Measurements from ENCODE around the gene TMEM131L. TPM values are rescaled to one million over a fixed set of nuclear protein-coding genes. Genes with fewer than 3 reads are reported as not detected.

TMEM131L gene
- total and polyA plus RNA-seq, 4 donors = 4.9 to 41.3 (median 12.9) TPM

DNA sequence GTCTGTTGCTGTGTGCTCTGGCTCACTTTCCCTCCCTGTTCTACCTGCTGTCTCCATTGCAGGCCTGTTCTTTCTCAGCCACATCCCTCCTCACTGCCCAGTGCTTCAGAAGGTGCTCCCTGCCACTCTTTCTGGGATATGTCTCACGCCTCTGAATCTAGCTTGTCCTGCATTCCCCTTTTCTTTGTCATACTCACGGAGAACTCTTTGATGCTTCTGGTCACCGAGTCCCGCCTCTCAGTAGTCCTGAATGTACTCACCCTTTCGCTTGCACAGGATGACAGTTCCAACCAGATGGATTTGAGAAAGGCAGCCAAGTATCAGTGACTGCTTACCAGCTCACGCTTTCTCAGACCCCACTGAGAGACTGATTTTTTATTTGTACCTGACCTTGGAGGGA, 152.7 kb downstream of the TMEM131L start:
- Histone ChIP-seq H3K27me3 (ENCODE audit: control insufficient read depth in 4 of 4, insufficient read depth in 4 of 4, low read length in 3 of 4) (no peaks in the 10 kb centered on the region), H3K9me3 (ENCODE audit: control insufficient read depth in 4 of 4, low read length in 3 of 4) (no peaks in the 10 kb centered on the region), H3K27ac (ENCODE audit: low read depth in 1 of 2, low read length in 2 of 2) (no peak overlapping the region), H3K4me3 (ENCODE audit: low read depth in 1 of 3, low read length in 3 of 3) (no peak overlapping the region), H3K9ac (ENCODE audit: low read depth in 1 of 2, low read length in 2 of 2) (no peak overlapping the region), H3K4me1 (ENCODE audit: control insufficient read depth in 4 of 4, insufficient read depth in 4 of 4, low read length in 3 of 4) (no peaks in the 10 kb centered on the region), H3K36me3 (ENCODE audit: control insufficient read depth in 4 of 4, insufficient read depth in 3 of 4, low read depth in 1 of 4, low read length in 3 of 4) (peaks cover 6 to 78% (median 62%) of the 10 kb centered on the region in 4 donors)
- no peak for DNase-seq (ENCODE audit: low spot score)
- 94% methylated on average over 6 of the region's 6 CpGs for WGBS
- TF ChIP-seq, protein P1, sequence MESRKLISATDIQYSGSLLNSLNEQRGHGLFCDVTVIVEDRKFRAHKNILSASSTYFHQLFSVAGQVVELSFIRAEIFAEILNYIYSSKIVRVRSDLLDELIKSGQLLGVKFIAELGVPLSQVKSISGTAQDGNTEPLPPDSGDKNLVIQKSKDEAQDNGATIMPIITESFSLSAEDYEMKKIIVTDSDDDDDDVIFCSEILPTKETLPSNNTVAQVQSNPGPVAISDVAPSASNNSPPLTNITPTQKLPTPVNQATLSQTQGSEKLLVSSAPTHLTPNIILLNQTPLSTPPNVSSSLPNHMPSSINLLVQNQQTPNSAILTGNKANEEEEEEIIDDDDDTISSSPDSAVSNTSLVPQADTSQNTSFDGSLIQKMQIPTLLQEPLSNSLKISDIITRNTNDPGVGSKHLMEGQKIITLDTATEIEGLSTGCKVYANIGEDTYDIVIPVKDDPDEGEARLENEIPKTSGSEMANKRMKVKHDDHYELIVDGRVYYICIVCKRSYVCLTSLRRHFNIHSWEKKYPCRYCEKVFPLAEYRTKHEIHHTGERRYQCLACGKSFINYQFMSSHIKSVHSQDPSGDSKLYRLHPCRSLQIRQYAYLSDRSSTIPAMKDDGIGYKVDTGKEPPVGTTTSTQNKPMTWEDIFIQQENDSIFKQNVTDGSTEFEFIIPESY (IDR thresholded peaks at IDR 0.05) = no peak
- TF ChIP-seq HNF4A (conservative IDR thresholded peaks at IDR 0.05) (no peak), RXRA (IDR thresholded peaks at IDR 0.05) (no peak), HNF4G (IDR thresholded peaks at IDR 0.05) (no peak), RAD21 (IDR thresholded peaks at IDR 0.05) (no peak), YY1 (IDR thresholded peaks at IDR 0.05) (no peak), SP1 (IDR thresholded peaks at IDR 0.05) (no peak), FOXA1 (IDR thresholded peaks at IDR 0.05) (no peak), EGR1 (IDR thresholded peaks at IDR 0.05; ENCODE audit: low read depth in 2 of 2) (no peak), GABPA (IDR thresholded peaks at IDR 0.05 in 1 of 2, conservative IDR thresholded peaks at IDR 0.05 in 1 of 2) (no peak), JUND (IDR thresholded peaks at IDR 0.05) (no peak)
- TF ChIP-seq, protein P2, sequence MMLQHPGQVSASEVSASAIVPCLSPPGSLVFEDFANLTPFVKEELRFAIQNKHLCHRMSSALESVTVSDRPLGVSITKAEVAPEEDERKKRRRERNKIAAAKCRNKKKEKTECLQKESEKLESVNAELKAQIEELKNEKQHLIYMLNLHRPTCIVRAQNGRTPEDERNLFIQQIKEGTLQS (IDR thresholded peaks at IDR 0.05) = no peak
- TF ChIP-seq, protein P3, sequence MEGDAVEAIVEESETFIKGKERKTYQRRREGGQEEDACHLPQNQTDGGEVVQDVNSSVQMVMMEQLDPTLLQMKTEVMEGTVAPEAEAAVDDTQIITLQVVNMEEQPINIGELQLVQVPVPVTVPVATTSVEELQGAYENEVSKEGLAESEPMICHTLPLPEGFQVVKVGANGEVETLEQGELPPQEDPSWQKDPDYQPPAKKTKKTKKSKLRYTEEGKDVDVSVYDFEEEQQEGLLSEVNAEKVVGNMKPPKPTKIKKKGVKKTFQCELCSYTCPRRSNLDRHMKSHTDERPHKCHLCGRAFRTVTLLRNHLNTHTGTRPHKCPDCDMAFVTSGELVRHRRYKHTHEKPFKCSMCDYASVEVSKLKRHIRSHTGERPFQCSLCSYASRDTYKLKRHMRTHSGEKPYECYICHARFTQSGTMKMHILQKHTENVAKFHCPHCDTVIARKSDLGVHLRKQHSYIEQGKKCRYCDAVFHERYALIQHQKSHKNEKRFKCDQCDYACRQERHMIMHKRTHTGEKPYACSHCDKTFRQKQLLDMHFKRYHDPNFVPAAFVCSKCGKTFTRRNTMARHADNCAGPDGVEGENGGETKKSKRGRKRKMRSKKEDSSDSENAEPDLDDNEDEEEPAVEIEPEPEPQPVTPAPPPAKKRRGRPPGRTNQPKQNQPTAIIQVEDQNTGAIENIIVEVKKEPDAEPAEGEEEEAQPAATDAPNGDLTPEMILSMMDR (IDR thresholded peaks at IDR 0.05; ENCODE audit: low read depth, low read length, missing input control) = no peak
- TF ChIP-seq, protein P4, sequence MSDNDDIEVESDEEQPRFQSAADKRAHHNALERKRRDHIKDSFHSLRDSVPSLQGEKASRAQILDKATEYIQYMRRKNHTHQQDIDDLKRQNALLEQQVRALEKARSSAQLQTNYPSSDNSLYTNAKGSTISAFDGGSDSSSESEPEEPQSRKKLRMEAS (IDR thresholded peaks at IDR 0.05) = no peak
- TF ChIP-seq, protein P5, sequence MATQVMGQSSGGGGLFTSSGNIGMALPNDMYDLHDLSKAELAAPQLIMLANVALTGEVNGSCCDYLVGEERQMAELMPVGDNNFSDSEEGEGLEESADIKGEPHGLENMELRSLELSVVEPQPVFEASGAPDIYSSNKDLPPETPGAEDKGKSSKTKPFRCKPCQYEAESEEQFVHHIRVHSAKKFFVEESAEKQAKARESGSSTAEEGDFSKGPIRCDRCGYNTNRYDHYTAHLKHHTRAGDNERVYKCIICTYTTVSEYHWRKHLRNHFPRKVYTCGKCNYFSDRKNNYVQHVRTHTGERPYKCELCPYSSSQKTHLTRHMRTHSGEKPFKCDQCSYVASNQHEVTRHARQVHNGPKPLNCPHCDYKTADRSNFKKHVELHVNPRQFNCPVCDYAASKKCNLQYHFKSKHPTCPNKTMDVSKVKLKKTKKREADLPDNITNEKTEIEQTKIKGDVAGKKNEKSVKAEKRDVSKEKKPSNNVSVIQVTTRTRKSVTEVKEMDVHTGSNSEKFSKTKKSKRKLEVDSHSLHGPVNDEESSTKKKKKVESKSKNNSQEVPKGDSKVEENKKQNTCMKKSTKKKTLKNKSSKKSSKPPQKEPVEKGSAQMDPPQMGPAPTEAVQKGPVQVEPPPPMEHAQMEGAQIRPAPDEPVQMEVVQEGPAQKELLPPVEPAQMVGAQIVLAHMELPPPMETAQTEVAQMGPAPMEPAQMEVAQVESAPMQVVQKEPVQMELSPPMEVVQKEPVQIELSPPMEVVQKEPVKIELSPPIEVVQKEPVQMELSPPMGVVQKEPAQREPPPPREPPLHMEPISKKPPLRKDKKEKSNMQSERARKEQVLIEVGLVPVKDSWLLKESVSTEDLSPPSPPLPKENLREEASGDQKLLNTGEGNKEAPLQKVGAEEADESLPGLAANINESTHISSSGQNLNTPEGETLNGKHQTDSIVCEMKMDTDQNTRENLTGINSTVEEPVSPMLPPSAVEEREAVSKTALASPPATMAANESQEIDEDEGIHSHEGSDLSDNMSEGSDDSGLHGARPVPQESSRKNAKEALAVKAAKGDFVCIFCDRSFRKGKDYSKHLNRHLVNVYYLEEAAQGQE (IDR thresholded peaks at IDR 0.05) = no peak

DNA sequence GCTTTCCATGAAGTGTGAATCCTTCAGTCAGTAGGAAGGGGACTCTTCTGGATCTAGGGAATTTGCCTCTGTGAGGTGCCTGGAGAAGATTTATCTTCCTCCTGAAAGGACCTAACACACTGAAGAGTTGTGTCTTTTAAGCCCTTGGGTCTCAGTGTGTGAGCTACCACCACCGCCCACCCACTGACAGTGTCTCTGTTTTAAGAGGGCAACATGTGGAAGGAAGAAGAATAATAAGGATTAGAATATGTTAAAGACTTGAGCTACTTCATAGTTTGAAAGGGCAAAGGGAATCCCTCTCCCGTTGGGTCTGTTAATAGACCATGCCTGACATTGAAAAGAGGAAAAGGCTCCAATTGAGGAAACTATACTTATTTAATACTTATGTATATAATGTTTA, 153.7 kb downstream of the TMEM131L start:
- Histone ChIP-seq H3K4me3 (ENCODE audit: low read depth in 1 of 3, low read length in 3 of 3) (no peak overlapping the region), H3K9me3 (ENCODE audit: control insufficient read depth in 4 of 4, low read length in 3 of 4) (no peaks in the 10 kb centered on the region), H3K4me1 (ENCODE audit: control insufficient read depth in 4 of 4, insufficient read depth in 4 of 4, low read length in 3 of 4) (no peaks in the 10 kb centered on the region), H3K27ac (ENCODE audit: low read depth in 1 of 2, low read length in 2 of 2) (no peak overlapping the region), H3K9ac (ENCODE audit: low read depth in 1 of 2, low read length in 2 of 2) (no peak overlapping the region), H3K36me3 (ENCODE audit: control insufficient read depth in 4 of 4, insufficient read depth in 3 of 4, low read depth in 1 of 4, low read length in 3 of 4) (peaks cover 6 to 78% (median 64%) of the 10 kb centered on the region in 4 donors), H3K27me3 (ENCODE audit: control insufficient read depth in 4 of 4, insufficient read depth in 4 of 4, low read length in 3 of 4) (no peaks in the 10 kb centered on the region)
- 88% methylated on average over 2 of the region's 2 CpGs for WGBS
- DNase-seq (ENCODE audit: low spot score) = no peak
- TF ChIP-seq YY1 (IDR thresholded peaks at IDR 0.05) (no peak), NR2F2 (IDR thresholded peaks at IDR 0.05) (no peak), FOXA2 (IDR thresholded peaks at IDR 0.05) (no peak), FOXA1 (IDR thresholded peaks at IDR 0.05) (no peak), HNF4G (IDR thresholded peaks at IDR 0.05) (no peak), EGR1 (IDR thresholded peaks at IDR 0.05; ENCODE audit: low read depth in 2 of 2) (no peak), RAD21 (IDR thresholded peaks at IDR 0.05) (no peak)
- TF ChIP-seq, protein P1 (IDR thresholded peaks at IDR 0.05) = no peak
- TF ChIP-seq, protein P5 (IDR thresholded peaks at IDR 0.05) = no peak
- TF ChIP-seq, protein P2 (IDR thresholded peaks at IDR 0.05) = no peak
